Activated CD4-positive, alpha-beta T cell treated with anti-CD3 and anti-CD28 coated beads for 1 hour (primary cell): ENCODE data around the gene CACNB2.

ENCODE experiments used
- DNase-seq: peaks from one replicate; pipeline ENCODE4 v3.0.0-alpha.2; 2020

The CACNB2 gene

GRCh38 chr10:18350340-18350739 lies 210.1 kb downstream of the CACNB2 start:
- DNase-seq: no peak

- DNase-seq: no peak
Measured at GRCh38 chr10:18351421-18351820, 211.2 kb downstream of the CACNB2 start.

- DNase-seq: no peak
Measured at GRCh38 chr10:18352175-18352574, 212.0 kb downstream of the CACNB2 start.

GRCh38 chr10:18359812-18360211 lies 219.6 kb downstream of the CACNB2 start:
- DNase-seq: no peak

- DNase-seq: no peak
Measured at GRCh38 chr10:18362892-18363291, 222.7 kb downstream of the CACNB2 start.

GRCh38 chr10:18364987-18365775 lies 225.0 kb downstream of the CACNB2 start:
- no peak for DNase-seq

GRCh38 chr10:18367840-18368239 lies 227.6 kb downstream of the CACNB2 start:
- DNase-seq: no peak

- no peak for DNase-seq
Measured at GRCh38 chr10:18368273-18368672, 228.0 kb downstream of the CACNB2 start.

- no peak for DNase-seq
Measured at GRCh38 chr10:18368682-18369081, 228.5 kb downstream of the CACNB2 start.

GRCh38 chr10:18369859-18370473 lies 229.7 kb downstream of the CACNB2 start:
- DNase-seq: no peak

- DNase-seq: no peak
Measured at GRCh38 chr10:18376650-18377049, 236.4 kb downstream of the CACNB2 start.

- DNase-seq: no peak
Measured at GRCh38 chr10:18377898-18378297, 237.7 kb downstream of the CACNB2 start.

- DNase-seq: no peak
Measured at GRCh38 chr10:18378766-18379165, 238.5 kb downstream of the CACNB2 start.

- DNase-seq: no peak
Measured at GRCh38 chr10:18381679-18382078, 241.5 kb downstream of the CACNB2 start.

GRCh38 chr10:18397906-18398305 lies 257.7 kb downstream of the CACNB2 start:
- no peak for DNase-seq

- no peak for DNase-seq
Measured at GRCh38 chr10:18399158-18399557, 258.9 kb downstream of the CACNB2 start.

GRCh38 chr10:18400201-18400905 lies 260.1 kb downstream of the CACNB2 start:
- no peak for DNase-seq

- no peak for DNase-seq
Measured at GRCh38 chr10:18400906-18401245, 260.7 kb downstream of the CACNB2 start.

GRCh38 chr10:18401416-18402195 lies 261.4 kb downstream of the CACNB2 start:
- no peak for DNase-seq

GRCh38 chr10:18402853-18403252 lies 262.6 kb downstream of the CACNB2 start:
- DNase-seq: no peak

GRCh38 chr10:18404530-18404929 lies 264.3 kb downstream of the CACNB2 start:
- DNase-seq: no peak

GRCh38 chr10:18406136-18406535 lies 265.9 kb downstream of the CACNB2 start:
- no peak for DNase-seq
